ENCODE measurements around the gene TBC1D22A. TPM values are rescaled to one million over a fixed set of nuclear protein-coding genes. Genes with fewer than 3 reads are reported as not detected.
A peak's percentile ranks its signal among the peaks of the same experiment; 100 is the strongest.

Gene TBC1D22A
- polyA plus RNA-seq, 1 of the 3 experiments (the other 2 are of a cell fraction), result 16.5 TPM

- no peak for TF ChIP-seq FOSL2 (IDR thresholded peaks at IDR 0.05; ENCODE audit: borderline replicate concordance, low read depth)
- no peak for TF ChIP-seq EP300 (IDR thresholded peaks at IDR 0.05; ENCODE audit: borderline replicate concordance in 1 of 2, low read depth in 1 of 2, low read length in 1 of 2)
- TF ChIP-seq SIN3A (IDR thresholded peaks at IDR 0.05; ENCODE audit: borderline replicate concordance, low read depth, low read length), result no peak
- TF ChIP-seq MAX (IDR thresholded peaks at IDR 0.05; ENCODE audit: low read depth), result no peak
Observed at GRCh38 chr22:46736705-46737104, 25.7 kb upstream of the TBC1D22A start (continued).

- peaks cover 62% of the 10 kb centered on the region for H3K79me2 ChIP-seq (ENCODE audit: insufficient read depth)
- H3F3A ChIP-seq (replicated peaks; ENCODE audit: insufficient read depth), result peaks cover 5% of the 10 kb centered on the region
- WGBS (ENCODE audit: low lambda C conversion rate), result 12% methylated on average over 37 of the region's 53 CpGs
Observed at GRCh38 chr22:46737105-46737975, 25.1 kb upstream of the TBC1D22A start.

DNA sequence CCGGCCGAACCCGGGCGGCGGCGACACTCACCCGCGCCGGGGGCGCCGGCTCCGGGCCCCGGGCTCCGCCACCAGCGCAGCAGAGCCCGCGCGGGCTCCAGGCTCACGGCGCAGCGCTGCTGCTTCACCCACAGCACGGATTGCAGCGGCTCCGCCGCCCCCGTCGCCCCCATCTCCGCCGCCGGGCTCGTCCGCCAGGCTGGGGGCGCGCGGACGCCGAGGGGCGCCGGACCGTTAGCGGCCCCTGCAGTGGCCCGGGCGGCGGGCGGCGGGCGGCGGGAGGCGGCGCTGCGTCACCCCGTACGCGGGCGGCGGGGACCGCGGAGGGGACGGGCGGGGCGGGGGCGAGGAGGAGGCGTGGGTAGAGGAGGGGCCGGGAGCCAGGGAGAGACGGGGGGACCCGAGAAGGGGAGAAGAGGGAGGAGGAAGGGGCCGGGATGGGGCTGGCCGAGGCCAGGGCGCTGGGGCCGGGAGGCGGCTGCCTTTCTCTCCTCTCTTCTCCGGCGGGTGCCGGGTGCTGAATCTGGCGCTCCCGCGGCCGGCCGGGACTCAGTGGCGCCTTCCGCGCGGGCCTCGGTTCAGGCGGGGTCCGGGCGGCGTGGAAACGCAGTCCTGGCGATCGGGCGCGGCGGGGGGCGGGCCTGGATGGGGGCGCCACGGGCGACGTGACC lies 24.3 kb upstream of the TBC1D22A start, which contains the start of gene CERK:
Gene CERK (minus strand): TSS at position 277 of the 671 bp plus-strand sequence. CDS start 104 bp downstream, at position 173.
- no peaks in the 10 kb centered on the region for H3K36me3 ChIP-seq (replicated peaks in 1 of 2; ENCODE audit: control insufficient read depth in 1 of 2, insufficient read depth in 2 of 2, low read length in 1 of 2)
- no peaks in the 10 kb centered on the region for H3K9me3 ChIP-seq
- peak within 1 kb of the TSS; percentile 52 to 90; a peak in 3 of 4 replicates for H3K27ac ChIP-seq (ENCODE audit: low read depth in 2 of 2, low read length in 1 of 2)
- H3K27me3 ChIP-seq (ENCODE audit: insufficient read depth), result no peaks in the 10 kb centered on the region
- CTCF ChIA-PET, result interaction anchor here (1.0 to 1.5 kb wide), 3 partner anchors 21 to 175 kb away, joined by 3 to 6 read pairs (median 4); no protein-coding TSS in a partner anchor
- peaks cover 22 to 69% of the 10 kb centered on the region in 2 experiments for H3K4me1 ChIP-seq (ENCODE audit: control insufficient read depth in 1 of 2, insufficient read depth in 2 of 2, low read depth in 1 of 2, low read length in 1 of 2)
- H3K79me2 ChIP-seq (ENCODE audit: insufficient read depth), result peaks cover 54% of the 10 kb centered on the region
- DNase-seq, result peak; percentile 95
- H3K9ac ChIP-seq, result peak within 1 kb of the TSS; percentile 86
- 2% methylated on average over 33 of the region's 99 CpGs for WGBS (ENCODE audit: low lambda C conversion rate)
- TF ChIP-seq POLR2AphosphoS5 (IDR thresholded peaks at IDR 0.05; ENCODE audit: low read depth, low read length) (peak; percentile 47), NRF1 (IDR thresholded peaks at IDR 0.05; ENCODE audit: low read depth, low read length) (no peak)
- H3K4me2 ChIP-seq, result peak within 1 kb of the TSS; percentile 94
- H3K4me3 ChIP-seq (ENCODE audit: low read depth in 2 of 2, low read length in 1 of 2), result peak within 1 kb of the TSS; percentile 67 to 96
- POLR2A ChIA-PET, result interaction anchor here (0.8 kb wide), 1 partner anchor 162 kb away, joined by 3 read pairs; no protein-coding TSS in a partner anchor
- H3F3A ChIP-seq (replicated peaks; ENCODE audit: insufficient read depth), result peaks cover 5% of the 10 kb centered on the region
- H3K9me2 ChIP-seq, result no peaks in the 10 kb centered on the region
- H4K20me1 ChIP-seq (ENCODE audit: insufficient read depth), result peaks cover 38% of the 10 kb centered on the region
- peak within 1 kb of the TSS; percentile 81; the same call in 1 of the 2 replicates for H2AFZ ChIP-seq (ENCODE audit: low read depth)

More at GRCh38 chr22:46737105-46737975, 25.1 kb upstream of the TBC1D22A start:
- H3K27me3 ChIP-seq (ENCODE audit: insufficient read depth), result no peaks in the 10 kb centered on the region
- ChIA-PET CTCF (interaction anchor here (1.6 to 3.0 kb wide), 2 partner anchors 12 to 174 kb away, joined by 5 to 20 read pairs; no protein-coding TSS in a partner anchor), POLR2A (no interaction called here)
- peak overlapping the region; percentile 82 for H3K9ac ChIP-seq
- H3K27ac ChIP-seq (ENCODE audit: low read depth in 2 of 2, low read length in 1 of 2), result peak overlapping the region; percentile 42 to 90; a peak in 3 of 4 replicates
- H3K4me2 ChIP-seq, result peak overlapping the region; percentile 91
- H3K9me3 ChIP-seq, result no peaks in the 10 kb centered on the region
- DNase-seq, result no peak
- TF ChIP-seq MAX (IDR thresholded peaks at IDR 0.05; ENCODE audit: low read depth), result 0 out of 2 replicates have a peak, but pooled peaks have one; percentile 10
- TF ChIP-seq MEF2A (IDR thresholded peaks at IDR 0.05; ENCODE audit: borderline replicate concordance, low read depth), result no peak
- 0 out of 2 replicates have a peak, but pooled peaks have one; percentile 4 for TF ChIP-seq TAF1 (IDR thresholded peaks at IDR 0.05; ENCODE audit: borderline replicate concordance, low read depth, low read length)
- TF ChIP-seq FOXM1 (IDR thresholded peaks at IDR 0.05; ENCODE audit: low read depth), result no peak
- TF ChIP-seq RXRA (IDR thresholded peaks at IDR 0.05; ENCODE audit: borderline replicate concordance, low read depth), result no peak
- TF ChIP-seq TCF12 (IDR thresholded peaks at IDR 0.05), result 0 out of 2 replicates have a peak, but pooled peaks have one; percentile 10
- 0 out of 2 replicates have a peak, but pooled peaks have one; percentile 12 for TF ChIP-seq MXI1 (IDR thresholded peaks at IDR 0.05; ENCODE audit: low read depth, low read length)
- peak overlapping the region; percentile 35; the same call in 1 of the 2 replicates for H2AFZ ChIP-seq (ENCODE audit: low read depth)
- H3K36me3 ChIP-seq (replicated peaks in 1 of 2; ENCODE audit: control insufficient read depth in 1 of 2, insufficient read depth in 2 of 2, low read length in 1 of 2), result no peaks in the 10 kb centered on the region
- peaks cover 22 to 66% of the 10 kb centered on the region in 2 experiments for H3K4me1 ChIP-seq (ENCODE audit: control insufficient read depth in 1 of 2, insufficient read depth in 2 of 2, low read depth in 1 of 2, low read length in 1 of 2)
- no peaks in the 10 kb centered on the region for H3K9me2 ChIP-seq
- H3K4me3 ChIP-seq (ENCODE audit: low read depth in 2 of 2, low read length in 1 of 2), result peak overlapping the region; percentile 67 to 96
- peaks cover 45% of the 10 kb centered on the region for H4K20me1 ChIP-seq (ENCODE audit: insufficient read depth)
